ENCODE results near the gene ERC2.

The ERC2 gene

GRCh38 chr3:55616803-55617202, 851.5 kb downstream of the ERC2 start:
- no peak for DNase-seq (ENCODE audit: low read depth)

- DNase-seq (ENCODE audit: low read depth), result no peak
These were observed 852.5 kb downstream of the ERC2 start for GRCh38 chr3:55615694-55616295.

GRCh38 chr3:55615039-55615693, 853.1 kb downstream of the ERC2 start:
- DNase-seq (ENCODE audit: low read depth), result no peak

GRCh38 chr3:55611121-55611520, 857.1 kb downstream of the ERC2 start:
- DNase-seq (ENCODE audit: low read depth), result no peak

GRCh38 chr3:55609230-55609827, 858.9 kb downstream of the ERC2 start:
- DNase-seq (ENCODE audit: low read depth), result no peak

- no peak for DNase-seq (ENCODE audit: low read depth)
These were observed 859.8 kb downstream of the ERC2 start for GRCh38 chr3:55608301-55608937.

- no peak for DNase-seq (ENCODE audit: low read depth)
These were observed 860.4 kb downstream of the ERC2 start for GRCh38 chr3:55607844-55608243.

- no peak for DNase-seq (ENCODE audit: low read depth)
These were observed 861.1 kb downstream of the ERC2 start for GRCh38 chr3:55607175-55607574.

- DNase-seq (ENCODE audit: low read depth), result no peak
These were observed 862.6 kb downstream of the ERC2 start for GRCh38 chr3:55605443-55606236.

GRCh38 chr3:55604846-55605245, 863.4 kb downstream of the ERC2 start:
- no peak for DNase-seq (ENCODE audit: low read depth)

GRCh38 chr3:55604402-55604801, 863.9 kb downstream of the ERC2 start:
- no peak for DNase-seq (ENCODE audit: low read depth)

GRCh38 chr3:55601366-55602080, 866.7 kb downstream of the ERC2 start:
- no peak for DNase-seq (ENCODE audit: low read depth)

- no peak for DNase-seq (ENCODE audit: low read depth)
These were observed 870.0 kb downstream of the ERC2 start for GRCh38 chr3:55598224-55598623.

GRCh38 chr3:55597641-55598040, 870.6 kb downstream of the ERC2 start:
- DNase-seq (ENCODE audit: low read depth), result no peak

GRCh38 chr3:55596212-55596611, 872.1 kb downstream of the ERC2 start:
- DNase-seq (ENCODE audit: low read depth), result no peak

- DNase-seq (ENCODE audit: low read depth), result no peak
These were observed 872.8 kb downstream of the ERC2 start for GRCh38 chr3:55595420-55595819.

- DNase-seq (ENCODE audit: low read depth), result no peak
These were observed 875.7 kb downstream of the ERC2 start for GRCh38 chr3:55592572-55592971.

- DNase-seq (ENCODE audit: low read depth), result no peak
These were observed 876.4 kb downstream of the ERC2 start for GRCh38 chr3:55591888-55592287.

- no peak for DNase-seq (ENCODE audit: low read depth)
These were observed 880.0 kb downstream of the ERC2 start for GRCh38 chr3:55588146-55588765.

- DNase-seq (ENCODE audit: low read depth), result no peak
These were observed 882.4 kb downstream of the ERC2 start for GRCh38 chr3:55585856-55586255.

GRCh38 chr3:55584716-55585368, 883.4 kb downstream of the ERC2 start:
- DNase-seq (ENCODE audit: low read depth), result no peak
